Activated CD4-positive, alpha-beta T cell treated with anti-CD3 and anti-CD28 coated beads, Interleukin-2, amount 50 U/mL, for 16 hours (primary cell): ENCODE measurements around the gene G0S2.
A peak's percentile ranks its signal among the peaks of the same experiment; 100 is the strongest.

Source experiments
- DNase-seq: peaks from one replicate; pipeline ENCODE4 v3.0.0-alpha.2; 2020

Gene G0S2

GRCh38 chr1:209721323-209721722 is 46.1 kb downstream of the G0S2 start:
- no peak for DNase-seq

GRCh38 chr1:209723265-209723664 is 48.1 kb downstream of the G0S2 start:
- no peak for DNase-seq

GRCh38 chr1:209723756-209724693 is 48.8 kb downstream of the G0S2 start:
- DNase-seq, result peak; percentile 51
